ENCODE results near the gene TRIM15.
"Not testable (repeated sequence)": the region's sequence is repeated elsewhere in the genome, so short reads cannot be mapped to it uniquely, and the experiment has no call there.

TRIM15 gene

GRCh38 chr6:30162265-30163089 lies 869 bp upstream of the TRIM15 start:
- no peak for DNase-seq (ENCODE audit: low read depth)

- no peak for DNase-seq (ENCODE audit: low read depth)
Observed at GRCh38 chr6:30163918-30164654, 740 bp downstream of the TRIM15 start.

- no peak for DNase-seq (ENCODE audit: low read depth)
Observed at GRCh38 chr6:30164714-30165113, 1.4 kb downstream of the TRIM15 start.

GRCh38 chr6:30165238-30165637 lies 1.9 kb downstream of the TRIM15 start:
- not testable (repeated sequence) for DNase-seq (ENCODE audit: low read depth)

GRCh38 chr6:30167101-30167500 lies 3.8 kb downstream of the TRIM15 start:
- no peak for DNase-seq (ENCODE audit: low read depth)

- no peak for DNase-seq (ENCODE audit: low read depth)
Observed at GRCh38 chr6:30168741-30169140, 5.4 kb downstream of the TRIM15 start.

GRCh38 chr6:30169658-30170614 lies 6.6 kb downstream of the TRIM15 start:
- no peak for DNase-seq (ENCODE audit: low read depth)

- no peak for DNase-seq (ENCODE audit: low read depth)
Observed at GRCh38 chr6:30171677-30172471, 8.5 kb downstream of the TRIM15 start.

GRCh38 chr6:30172681-30173080 lies 9.3 kb downstream of the TRIM15 start:
- DNase-seq (ENCODE audit: low read depth): no peak

- no peak for DNase-seq (ENCODE audit: low read depth)
Observed at GRCh38 chr6:30175765-30176164, 12.4 kb downstream of the TRIM15 start.

- DNase-seq (ENCODE audit: low read depth): no peak
Observed at GRCh38 chr6:30178837-30179236, 15.5 kb downstream of the TRIM15 start.

- no peak for DNase-seq (ENCODE audit: low read depth)
Observed at GRCh38 chr6:30180145-30180544, 16.8 kb downstream of the TRIM15 start.

- DNase-seq (ENCODE audit: low read depth): no peak
Observed at GRCh38 chr6:30184417-30185031, 21.2 kb downstream of the TRIM15 start.

- no peak for DNase-seq (ENCODE audit: low read depth)
Observed at GRCh38 chr6:30185846-30186484, 22.6 kb downstream of the TRIM15 start.

GRCh38 chr6:30188541-30188940 lies 25.2 kb downstream of the TRIM15 start:
- DNase-seq (ENCODE audit: low read depth): no peak

- DNase-seq (ENCODE audit: low read depth): no peak
Observed at GRCh38 chr6:30192076-30192475, 28.7 kb downstream of the TRIM15 start.

- no peak for DNase-seq (ENCODE audit: low read depth)
Observed at GRCh38 chr6:30194797-30195690, 31.7 kb downstream of the TRIM15 start.

- DNase-seq (ENCODE audit: low read depth): no peak
Observed at GRCh38 chr6:30195951-30196350, 32.6 kb downstream of the TRIM15 start.

GRCh38 chr6:30196376-30196775 lies 33.0 kb downstream of the TRIM15 start:
- no peak for DNase-seq (ENCODE audit: low read depth)
